HG03064 (cell line): ENCODE measurements around the gene TLR9.

Experiments
- ATAC-seq: cut with Tn5 transposase; IDR thresholded peaks from one replicate; pipeline ENCODE4 v1.9.1; 2021; ENCODE audit warnings: low read depth; ENCODE audit not compliant: unreplicated experiment

The TLR9 gene

DNA sequence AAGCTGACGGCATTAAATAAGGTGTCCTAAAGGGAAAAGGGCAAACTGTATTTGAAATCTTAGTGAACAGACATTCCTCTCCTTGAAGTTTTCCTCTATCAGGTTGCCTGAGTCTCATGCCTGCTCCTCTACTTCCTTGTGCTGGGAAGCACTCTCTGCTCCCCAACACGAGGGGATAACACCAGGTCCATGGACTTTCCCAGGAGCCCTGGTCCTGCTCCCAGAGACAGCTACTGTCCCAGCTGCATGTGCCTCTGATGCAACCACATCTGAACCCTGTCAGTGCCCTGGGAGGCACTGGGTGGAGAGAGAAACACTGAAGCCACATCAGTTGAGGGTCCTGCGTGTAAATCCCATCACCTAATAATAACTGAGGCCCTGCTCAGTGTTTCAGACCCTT lies 7.4 kb downstream of the TLR9 start:
- no peak for ATAC-seq

- no peak for ATAC-seq
These were observed 8.0 kb downstream of the TLR9 start for GRCh38 chr3:52217409-52217805.

DNA sequence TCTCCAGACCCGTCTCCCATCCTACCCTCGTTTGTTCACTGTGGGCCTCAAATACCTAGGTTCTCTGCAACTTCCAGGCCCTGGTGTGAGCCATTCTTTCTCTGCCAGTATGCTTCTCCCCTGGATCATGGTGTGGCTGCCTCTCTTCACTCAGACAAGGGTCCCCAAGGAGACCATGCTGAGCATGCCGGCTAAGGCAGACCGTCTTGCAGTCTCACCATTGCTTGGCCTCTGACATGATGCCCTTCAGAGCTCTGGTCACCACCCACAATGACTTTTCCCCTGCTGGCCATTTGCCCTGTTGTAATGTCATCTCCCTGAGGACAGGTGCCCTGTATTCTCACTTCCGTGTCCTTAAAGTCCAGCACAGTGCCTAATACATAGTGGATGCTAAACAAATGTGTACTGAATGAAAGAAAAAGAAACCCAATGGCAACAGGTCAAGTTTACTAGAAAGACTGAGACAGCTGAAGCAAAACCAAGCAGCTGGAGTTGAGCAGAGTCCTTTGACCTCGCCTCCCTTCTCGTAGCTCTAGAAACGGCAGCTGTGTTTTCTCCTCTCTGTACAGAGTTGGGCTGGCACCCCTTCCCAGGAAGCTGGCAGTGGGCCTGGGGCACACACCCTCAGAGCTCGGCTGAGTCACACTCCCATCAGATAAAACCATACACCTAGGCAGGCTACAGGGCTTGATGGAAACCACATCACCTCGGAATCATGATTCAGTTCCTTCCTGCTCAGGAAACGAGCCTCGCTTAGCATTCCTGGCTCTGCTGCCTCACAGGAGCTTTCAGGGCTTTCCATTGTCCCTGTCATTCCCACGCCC lies 8.6 kb downstream of the TLR9 start:
- ATAC-seq, result no peak

DNA sequence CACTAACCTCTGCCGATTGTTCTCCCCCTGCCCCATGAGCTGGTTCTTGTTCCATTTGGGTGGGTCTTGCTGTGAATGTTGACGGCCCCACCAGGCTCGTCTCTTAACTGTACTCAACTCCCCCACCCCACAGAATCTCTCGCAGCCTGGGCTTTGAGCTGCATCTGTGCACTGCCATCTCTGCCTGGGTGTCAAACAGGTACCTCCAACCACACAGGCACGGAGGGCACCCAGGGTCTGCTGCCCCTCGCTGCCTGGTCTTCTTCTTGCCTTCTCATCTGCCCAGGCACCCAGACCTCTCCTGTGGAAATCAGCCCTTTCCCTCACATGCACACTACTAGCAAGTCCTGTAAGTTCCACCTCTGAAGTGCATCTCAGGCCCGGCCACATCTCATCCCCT lies 10.1 kb downstream of the TLR9 start:
- ATAC-seq, result no peak

DNA sequence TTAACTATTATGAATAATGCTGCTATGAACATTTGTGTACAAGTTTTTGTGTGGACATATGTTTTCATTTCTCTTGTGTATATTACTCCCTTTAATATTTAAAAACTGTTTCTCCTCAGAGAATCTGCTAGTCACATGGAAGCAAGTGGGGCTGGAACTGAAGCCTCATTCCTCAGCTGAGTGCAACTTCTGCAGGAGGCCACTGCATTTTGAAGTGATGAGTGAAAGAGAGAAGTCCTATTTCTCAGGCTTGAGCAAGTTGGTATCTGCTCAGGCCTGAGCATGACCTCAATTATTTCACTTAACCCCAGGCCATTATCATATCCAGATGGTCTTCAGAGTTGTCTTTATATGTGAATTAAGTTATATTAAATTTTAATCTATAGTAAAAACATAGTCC lies 11.5 kb downstream of the TLR9 start:
- no peak for ATAC-seq

- no peak for ATAC-seq
These were observed 12.4 kb downstream of the TLR9 start for GRCh38 chr3:52213005-52213404.

DNA sequence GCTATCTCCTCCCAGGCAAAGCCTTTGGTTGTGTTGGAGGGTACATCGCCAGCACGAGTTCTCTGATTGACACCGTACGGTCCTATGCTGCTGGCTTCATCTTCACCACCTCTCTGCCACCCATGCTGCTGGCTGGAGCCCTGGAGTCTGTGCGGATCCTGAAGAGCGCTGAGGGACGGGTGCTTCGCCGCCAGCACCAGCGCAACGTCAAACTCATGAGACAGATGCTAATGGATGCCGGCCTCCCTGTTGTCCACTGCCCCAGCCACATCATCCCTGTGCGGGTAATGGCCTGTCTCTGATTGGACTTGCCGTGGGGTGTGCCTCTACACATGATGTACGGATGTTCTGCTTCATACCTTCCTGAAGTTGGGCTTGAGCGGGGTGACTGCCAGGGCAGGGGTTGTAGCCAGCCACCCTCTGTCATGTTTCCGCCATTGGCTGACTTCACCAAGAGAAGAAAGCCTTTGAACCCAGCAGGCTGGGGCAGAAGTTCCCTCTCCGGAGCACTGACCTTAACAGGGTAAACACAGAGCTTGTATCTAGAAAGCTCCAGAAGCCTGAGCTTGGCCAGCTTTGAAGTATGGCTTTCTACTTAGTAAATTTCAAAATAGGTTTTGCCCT lies 14.1 kb downstream of the TLR9 start:
- no peak for ATAC-seq

DNA sequence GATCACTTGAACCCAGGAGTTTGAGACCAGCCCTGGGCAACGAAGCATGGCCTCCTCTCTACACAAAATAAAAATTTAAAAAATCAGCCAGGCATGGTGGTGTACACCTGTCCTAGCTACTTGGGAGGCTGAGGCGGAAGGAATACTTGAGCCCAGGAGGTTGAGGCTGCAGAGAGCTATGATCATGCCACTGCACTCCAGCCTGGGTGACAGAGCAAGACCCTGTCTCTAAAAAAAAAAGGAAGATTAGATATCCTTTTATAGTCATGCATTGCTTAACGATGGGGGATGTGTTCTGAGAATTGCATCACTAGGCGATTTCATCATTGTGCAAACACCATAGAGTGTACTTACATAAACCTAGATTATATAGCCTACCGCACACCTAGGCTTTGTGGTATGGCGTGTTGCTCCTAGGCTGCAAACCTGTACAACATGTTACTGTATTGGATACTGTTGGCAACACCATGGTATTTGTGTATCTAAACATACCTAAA lies 14.8 kb downstream of the TLR9 start:
- no peak for ATAC-seq

DNA sequence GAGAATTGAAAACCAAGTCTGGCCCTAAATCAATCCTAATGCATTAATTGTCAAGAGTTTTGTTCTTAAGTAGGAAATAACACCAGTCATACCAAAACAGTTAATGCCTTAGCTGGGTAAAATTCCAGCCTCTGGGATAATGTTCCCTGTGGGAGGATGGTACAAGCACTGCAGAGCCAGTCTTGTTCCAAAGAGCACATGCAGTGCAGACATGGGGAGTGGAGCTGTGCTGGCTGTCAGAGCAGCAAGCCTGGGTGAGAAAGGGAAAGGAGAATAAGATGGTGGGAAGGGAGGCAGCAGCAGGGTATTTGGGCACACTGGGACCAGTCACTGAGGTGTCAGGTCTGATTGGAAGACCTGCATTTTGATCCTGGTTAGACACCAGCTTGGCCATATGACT lies 15.4 kb downstream of the TLR9 start:
- ATAC-seq, result no peak

DNA sequence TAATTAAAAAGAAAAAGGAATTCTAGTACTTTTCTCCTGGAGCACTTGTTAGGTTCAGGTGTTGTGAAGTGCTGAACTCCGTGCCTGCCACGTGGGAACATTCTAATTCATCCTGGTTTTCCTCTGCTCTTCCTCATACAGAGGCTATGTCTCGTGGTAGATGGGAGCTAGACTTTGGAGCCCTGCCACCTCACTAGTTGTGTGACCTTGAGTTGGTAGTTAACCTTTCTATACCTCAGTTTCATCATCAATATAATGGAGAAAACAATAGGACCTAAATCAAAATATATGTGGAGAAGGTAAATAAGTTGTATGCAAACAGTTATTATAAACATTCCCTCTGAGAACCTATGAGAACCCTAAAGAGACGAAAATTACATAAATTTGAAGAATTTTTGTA lies 16.9 kb downstream of the TLR9 start:
- no peak for ATAC-seq

GRCh38 chr3:52205727-52206372 lies 19.6 kb downstream of the TLR9 start:
- no peak for ATAC-seq

- ATAC-seq, result no peak
These were observed 20.9 kb downstream of the TLR9 start for GRCh38 chr3:52204337-52205073.

GRCh38 chr3:52203701-52204100 lies 21.7 kb downstream of the TLR9 start:
- ATAC-seq, result no peak

DNA sequence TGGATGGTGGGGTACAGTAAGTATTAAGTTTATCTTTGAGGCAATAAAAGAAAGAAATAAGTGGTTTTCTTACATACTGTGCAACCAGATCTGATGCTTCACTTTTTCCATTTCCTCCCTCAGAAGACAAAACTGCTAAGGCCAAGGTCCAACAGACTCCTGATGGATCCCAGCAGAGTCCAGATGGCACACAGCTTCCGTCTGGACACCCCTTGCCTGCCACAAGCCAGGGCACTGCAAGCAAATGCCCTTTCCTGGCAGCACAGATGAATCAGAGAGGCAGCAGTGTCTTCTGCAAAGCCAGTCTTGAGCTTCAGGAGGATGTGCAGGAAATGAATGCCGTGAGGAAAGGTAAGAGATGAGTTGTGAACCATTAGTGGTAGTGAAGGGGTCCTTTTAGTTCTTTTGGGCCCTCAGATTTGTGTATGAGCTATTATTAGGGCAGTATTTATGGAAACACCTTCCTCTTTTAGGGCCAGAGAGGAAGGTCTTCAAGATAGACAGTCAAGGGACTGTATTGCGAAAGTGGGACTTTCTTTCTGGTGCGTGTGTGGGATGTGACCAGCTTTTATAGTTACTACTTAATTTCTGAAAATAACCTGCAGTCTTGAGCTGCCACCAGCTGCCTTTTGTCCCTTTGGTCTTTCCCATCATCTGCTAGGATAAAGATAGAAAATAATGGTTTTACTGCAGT lies 22.9 kb downstream of the TLR9 start:
- no peak for ATAC-seq

- ATAC-seq, result no peak
These were observed 24.3 kb downstream of the TLR9 start for GRCh38 chr3:52200981-52201679.

GRCh38 chr3:52198643-52199608 lies 26.5 kb downstream of the TLR9 start:
- no peak for ATAC-seq

DNA sequence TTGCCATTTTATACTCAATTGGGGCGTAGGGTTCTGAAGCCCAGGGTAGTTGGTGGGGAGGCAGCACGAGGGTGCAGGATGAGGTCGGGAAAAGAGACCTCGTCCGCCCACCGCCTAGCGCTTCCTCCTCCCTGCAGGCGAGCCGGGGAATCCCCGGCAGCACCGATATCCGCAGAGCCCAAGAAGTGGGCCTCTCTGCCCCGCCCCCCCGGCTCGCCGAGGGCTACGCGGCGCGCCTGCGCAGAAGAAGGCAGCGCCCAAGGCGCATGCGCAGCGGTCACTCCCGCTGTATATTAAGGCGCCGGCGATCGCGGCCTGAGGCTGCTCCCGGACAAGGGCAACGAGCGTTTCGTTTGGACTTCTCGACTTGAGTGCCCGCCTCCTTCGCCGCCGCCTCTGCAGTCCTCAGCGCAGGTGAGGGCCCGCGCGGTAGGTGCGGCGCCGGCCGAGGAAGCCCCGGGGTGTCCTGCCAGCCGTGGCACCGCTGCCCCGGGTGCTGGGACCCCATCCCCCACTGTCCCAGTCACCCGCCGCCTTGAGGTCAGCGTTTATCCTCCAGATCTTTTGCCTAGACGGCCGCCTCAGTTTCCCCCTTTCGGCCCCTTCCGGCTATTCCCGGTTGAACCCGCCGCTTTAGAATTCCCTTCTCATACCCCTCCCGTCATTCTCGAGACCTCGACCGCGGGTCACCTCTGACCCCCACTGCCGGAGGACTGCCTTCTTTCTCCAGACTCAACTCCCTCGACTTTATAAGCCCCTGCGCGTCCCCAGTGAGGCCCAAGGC lies 27.4 kb downstream of the TLR9 start, which contains the start of gene ALAS1:
TSS of gene ALAS1 (plus strand) at position 319 of the 784 bp plus-strand sequence. CDS start 1,082 bp downstream, outside the sequence.
- peak; percentile 78 for ATAC-seq

GRCh38 chr3:52197499-52197841 lies 28.0 kb downstream of the TLR9 start:
- ATAC-seq, result peak; percentile 4
